ENCODE measurements around the gene FGF6.

Gene FGF6

DNA sequence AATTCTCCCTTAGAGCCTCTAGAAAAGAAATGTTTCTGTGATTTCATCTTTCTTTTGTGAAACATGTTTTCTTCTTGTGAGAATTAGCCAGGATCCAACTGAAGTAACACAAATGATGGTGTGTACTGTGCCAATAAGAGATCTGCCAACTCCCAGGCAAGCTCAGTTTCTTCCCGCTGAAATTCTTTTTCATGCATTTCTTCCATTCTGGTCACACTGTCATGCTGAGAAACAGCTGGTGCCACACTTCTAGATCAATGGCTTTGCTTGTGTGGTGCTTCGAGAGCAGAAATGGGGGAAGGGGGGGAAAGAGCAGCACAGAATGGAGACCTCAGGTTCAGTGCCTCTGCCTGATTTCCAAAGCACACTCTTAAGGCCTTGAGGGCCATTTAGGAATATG is 41.4 kb upstream of the FGF6 start:
- no peak for DNase-seq (ENCODE audit: low read depth in 1 of 2, low spot score in 1 of 2)
- TF ChIP-seq SPI1 (IDR thresholded peaks at IDR 0.05; ENCODE audit: borderline replicate concordance, low read depth), result no peak
- TF ChIP-seq, protein P1, sequence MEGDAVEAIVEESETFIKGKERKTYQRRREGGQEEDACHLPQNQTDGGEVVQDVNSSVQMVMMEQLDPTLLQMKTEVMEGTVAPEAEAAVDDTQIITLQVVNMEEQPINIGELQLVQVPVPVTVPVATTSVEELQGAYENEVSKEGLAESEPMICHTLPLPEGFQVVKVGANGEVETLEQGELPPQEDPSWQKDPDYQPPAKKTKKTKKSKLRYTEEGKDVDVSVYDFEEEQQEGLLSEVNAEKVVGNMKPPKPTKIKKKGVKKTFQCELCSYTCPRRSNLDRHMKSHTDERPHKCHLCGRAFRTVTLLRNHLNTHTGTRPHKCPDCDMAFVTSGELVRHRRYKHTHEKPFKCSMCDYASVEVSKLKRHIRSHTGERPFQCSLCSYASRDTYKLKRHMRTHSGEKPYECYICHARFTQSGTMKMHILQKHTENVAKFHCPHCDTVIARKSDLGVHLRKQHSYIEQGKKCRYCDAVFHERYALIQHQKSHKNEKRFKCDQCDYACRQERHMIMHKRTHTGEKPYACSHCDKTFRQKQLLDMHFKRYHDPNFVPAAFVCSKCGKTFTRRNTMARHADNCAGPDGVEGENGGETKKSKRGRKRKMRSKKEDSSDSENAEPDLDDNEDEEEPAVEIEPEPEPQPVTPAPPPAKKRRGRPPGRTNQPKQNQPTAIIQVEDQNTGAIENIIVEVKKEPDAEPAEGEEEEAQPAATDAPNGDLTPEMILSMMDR (IDR thresholded peaks at IDR 0.05; ENCODE audit: insufficient read depth, low read length), result no peak
- no peak for TF ChIP-seq POLR2AphosphoS5 (IDR thresholded peaks at IDR 0.05; ENCODE audit: low read depth)
- TF ChIP-seq GABPA (IDR thresholded peaks at IDR 0.05; ENCODE audit: low read depth), result no peak
- TF ChIP-seq, protein P2, sequence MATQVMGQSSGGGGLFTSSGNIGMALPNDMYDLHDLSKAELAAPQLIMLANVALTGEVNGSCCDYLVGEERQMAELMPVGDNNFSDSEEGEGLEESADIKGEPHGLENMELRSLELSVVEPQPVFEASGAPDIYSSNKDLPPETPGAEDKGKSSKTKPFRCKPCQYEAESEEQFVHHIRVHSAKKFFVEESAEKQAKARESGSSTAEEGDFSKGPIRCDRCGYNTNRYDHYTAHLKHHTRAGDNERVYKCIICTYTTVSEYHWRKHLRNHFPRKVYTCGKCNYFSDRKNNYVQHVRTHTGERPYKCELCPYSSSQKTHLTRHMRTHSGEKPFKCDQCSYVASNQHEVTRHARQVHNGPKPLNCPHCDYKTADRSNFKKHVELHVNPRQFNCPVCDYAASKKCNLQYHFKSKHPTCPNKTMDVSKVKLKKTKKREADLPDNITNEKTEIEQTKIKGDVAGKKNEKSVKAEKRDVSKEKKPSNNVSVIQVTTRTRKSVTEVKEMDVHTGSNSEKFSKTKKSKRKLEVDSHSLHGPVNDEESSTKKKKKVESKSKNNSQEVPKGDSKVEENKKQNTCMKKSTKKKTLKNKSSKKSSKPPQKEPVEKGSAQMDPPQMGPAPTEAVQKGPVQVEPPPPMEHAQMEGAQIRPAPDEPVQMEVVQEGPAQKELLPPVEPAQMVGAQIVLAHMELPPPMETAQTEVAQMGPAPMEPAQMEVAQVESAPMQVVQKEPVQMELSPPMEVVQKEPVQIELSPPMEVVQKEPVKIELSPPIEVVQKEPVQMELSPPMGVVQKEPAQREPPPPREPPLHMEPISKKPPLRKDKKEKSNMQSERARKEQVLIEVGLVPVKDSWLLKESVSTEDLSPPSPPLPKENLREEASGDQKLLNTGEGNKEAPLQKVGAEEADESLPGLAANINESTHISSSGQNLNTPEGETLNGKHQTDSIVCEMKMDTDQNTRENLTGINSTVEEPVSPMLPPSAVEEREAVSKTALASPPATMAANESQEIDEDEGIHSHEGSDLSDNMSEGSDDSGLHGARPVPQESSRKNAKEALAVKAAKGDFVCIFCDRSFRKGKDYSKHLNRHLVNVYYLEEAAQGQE (IDR thresholded peaks at IDR 0.05; ENCODE audit: insufficient replicate concordance, low read depth), result no peak

DNA sequence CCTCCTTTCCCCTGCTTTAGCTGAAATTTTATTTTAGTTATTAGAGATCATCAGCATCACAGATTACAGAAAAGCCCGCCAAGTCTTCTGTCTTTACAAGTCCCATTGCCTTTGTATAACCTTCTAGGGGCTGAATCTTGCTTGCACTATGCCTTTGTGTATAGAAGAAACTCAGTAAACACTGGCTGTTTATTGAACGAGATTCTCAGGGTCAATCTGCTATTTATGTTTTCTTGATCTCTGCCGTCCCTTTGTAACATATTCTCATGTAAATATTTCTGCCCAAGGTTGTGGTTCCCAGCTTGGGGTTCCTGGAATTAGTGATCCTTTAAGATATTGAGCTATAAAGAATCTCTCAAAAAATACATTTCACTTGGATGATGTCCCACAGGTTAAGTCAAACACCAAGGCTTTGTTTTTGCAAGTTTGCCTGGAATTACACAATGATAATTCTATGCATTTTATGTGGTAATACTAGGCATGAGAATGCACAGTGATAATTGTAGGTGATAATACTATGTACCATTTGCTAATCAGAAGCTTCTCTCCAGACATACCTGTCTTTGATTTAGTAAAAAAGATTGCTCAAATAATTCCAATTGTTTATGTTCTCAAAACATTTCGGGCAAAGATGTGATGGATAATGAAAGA is 40.6 kb upstream of the FGF6 start:
- DNase-seq (ENCODE audit: low read depth in 1 of 2, low spot score in 1 of 2), result no peak
- Histone ChIP-seq H3K27ac (replicated peaks) (no peak overlapping the region), H3K27me3 (ENCODE audit: insufficient read depth, poor library complexity, severe bottlenecking) (no peaks in the 10 kb centered on the region), H3K4me3 (replicated peaks; ENCODE audit: insufficient read depth, low read length) (no peak overlapping the region)
- TF ChIP-seq POLR2AphosphoS5 (IDR thresholded peaks at IDR 0.05; ENCODE audit: low read depth) (no peak), SPI1 (IDR thresholded peaks at IDR 0.05; ENCODE audit: borderline replicate concordance, low read depth) (no peak), GABPA (IDR thresholded peaks at IDR 0.05; ENCODE audit: low read depth) (no peak)
- TF ChIP-seq, protein P1 (IDR thresholded peaks at IDR 0.05; ENCODE audit: insufficient read depth, low read length), result no peak
- TF ChIP-seq, protein P2 (IDR thresholded peaks at IDR 0.05; ENCODE audit: insufficient replicate concordance, low read depth), result no peak

More for the DNA sequence above, 41.4 kb upstream of the FGF6 start:
- Histone ChIP-seq H3K4me3 (replicated peaks; ENCODE audit: insufficient read depth, low read length) (no peak overlapping the region), H3K27ac (replicated peaks) (no peak overlapping the region), H3K27me3 (ENCODE audit: insufficient read depth, poor library complexity, severe bottlenecking) (no peaks in the 10 kb centered on the region)

DNA sequence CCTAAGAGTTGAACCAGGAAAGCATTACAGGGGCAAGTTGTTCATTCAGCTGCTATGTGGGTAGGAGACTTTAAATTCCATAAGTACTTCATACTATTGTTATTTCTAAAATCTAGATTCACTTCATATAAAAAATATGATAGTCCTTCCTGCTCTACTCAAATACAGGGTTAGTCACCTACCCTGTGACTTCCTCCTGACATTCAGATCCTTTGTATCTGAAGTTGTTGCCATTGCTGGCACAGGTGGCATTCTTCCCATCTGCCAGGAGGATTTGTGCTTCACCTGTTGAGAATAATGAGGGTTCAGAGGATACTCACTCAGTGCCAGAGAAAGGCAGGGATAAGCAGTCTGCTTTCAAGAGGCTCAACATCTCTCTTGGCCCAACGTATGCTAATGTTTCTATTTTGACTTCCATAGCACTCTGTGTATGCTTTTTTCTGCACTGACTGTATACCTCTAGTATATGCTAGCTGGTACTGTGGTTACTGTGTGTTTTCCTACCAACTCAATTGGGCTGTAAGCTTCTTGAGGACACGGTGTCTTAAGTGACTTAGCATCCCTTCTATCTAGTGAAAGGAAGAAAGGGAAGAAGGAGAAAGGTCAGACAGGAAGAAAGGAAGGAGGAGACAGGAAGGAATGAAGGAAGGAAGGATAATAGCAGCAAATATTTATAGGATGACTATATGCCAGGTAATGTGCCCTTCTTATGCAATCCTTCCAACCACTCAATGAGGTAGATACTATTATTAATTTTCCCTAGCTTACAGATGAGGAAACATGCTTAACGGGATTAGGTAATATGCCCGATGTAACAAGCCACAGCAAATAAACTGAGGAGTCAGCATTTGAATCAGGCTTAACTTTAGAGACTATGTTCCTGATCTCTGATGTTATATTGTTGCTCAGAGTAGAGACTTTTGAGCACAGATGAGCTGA is 38.5 kb upstream of the FGF6 start:
- Histone ChIP-seq H3K4me3 (replicated peaks; ENCODE audit: insufficient read depth, low read length) (no peak overlapping the region), H3K27ac (replicated peaks) (no peak overlapping the region), H3K27me3 (ENCODE audit: insufficient read depth, poor library complexity, severe bottlenecking) (no peaks in the 10 kb centered on the region)
- DNase-seq (ENCODE audit: low read depth in 1 of 2, low spot score in 1 of 2), result no peak
- TF ChIP-seq GABPA (IDR thresholded peaks at IDR 0.05; ENCODE audit: low read depth) (no peak), POLR2AphosphoS5 (IDR thresholded peaks at IDR 0.05; ENCODE audit: low read depth) (no peak), SPI1 (IDR thresholded peaks at IDR 0.05; ENCODE audit: borderline replicate concordance, low read depth) (no peak)
- TF ChIP-seq, protein P2 (IDR thresholded peaks at IDR 0.05; ENCODE audit: insufficient replicate concordance, low read depth), result no peak
- TF ChIP-seq, protein P1 (IDR thresholded peaks at IDR 0.05; ENCODE audit: insufficient read depth, low read length), result no peak
